Activated gamma-delta T cell (primary cell): ENCODE results near the gene EPHA6.
"Not testable (repeated sequence)": the region's sequence is repeated elsewhere in the genome, so short reads cannot be mapped to it uniquely, and the experiment has no call there.

ENCODE experiments used
- DNase-seq: peaks from one replicate; lab custom pipeline; 2025; lab: John Stamatoyannopoulos, UW

EPHA6 gene

GRCh38 chr3:97025612-97026011, 211.2 kb downstream of the EPHA6 start:
- DNase-seq, result not testable (repeated sequence)

- DNase-seq, result no peak
Observed at GRCh38 chr3:97029972-97030371, 215.6 kb downstream of the EPHA6 start.

- DNase-seq, result no peak
Observed at GRCh38 chr3:97037294-97037943, 223.0 kb downstream of the EPHA6 start.

GRCh38 chr3:97043411-97043810, 229.0 kb downstream of the EPHA6 start:
- no peak for DNase-seq

- no peak for DNase-seq
Observed at GRCh38 chr3:97057365-97057764, 243.0 kb downstream of the EPHA6 start.

- no peak for DNase-seq
Observed at GRCh38 chr3:97059168-97059567, 244.8 kb downstream of the EPHA6 start.

GRCh38 chr3:97066531-97066930, 252.1 kb downstream of the EPHA6 start:
- DNase-seq, result no peak

- no peak for DNase-seq
Observed at GRCh38 chr3:97070302-97070701, 255.9 kb downstream of the EPHA6 start.

- DNase-seq, result no peak
Observed at GRCh38 chr3:97074546-97074945, 260.2 kb downstream of the EPHA6 start.

GRCh38 chr3:97076673-97077072, 262.3 kb downstream of the EPHA6 start:
- DNase-seq, result no peak

- no peak for DNase-seq
Observed at GRCh38 chr3:97089621-97090020, 275.2 kb downstream of the EPHA6 start.

GRCh38 chr3:97102641-97103040, 288.2 kb downstream of the EPHA6 start:
- no peak for DNase-seq

- no peak for DNase-seq
Observed at GRCh38 chr3:97105989-97106651, 291.7 kb downstream of the EPHA6 start.

GRCh38 chr3:97106652-97106989, 292.2 kb downstream of the EPHA6 start:
- DNase-seq, result no peak

- no peak for DNase-seq
Observed at GRCh38 chr3:97108136-97108535, 293.7 kb downstream of the EPHA6 start.

GRCh38 chr3:97111244-97111643, 296.9 kb downstream of the EPHA6 start:
- DNase-seq, result no peak

GRCh38 chr3:97121386-97121785, 307.0 kb downstream of the EPHA6 start:
- DNase-seq, result no peak

GRCh38 chr3:97125902-97126499, 311.6 kb downstream of the EPHA6 start:
- DNase-seq, result no peak

- DNase-seq, result no peak
Observed at GRCh38 chr3:97131476-97131875, 317.1 kb downstream of the EPHA6 start.

- no peak for DNase-seq
Observed at GRCh38 chr3:97138914-97139541, 324.6 kb downstream of the EPHA6 start.

GRCh38 chr3:97148931-97149330, 334.5 kb downstream of the EPHA6 start:
- no peak for DNase-seq

- DNase-seq, result no peak
Observed at GRCh38 chr3:97161169-97161568, 346.8 kb downstream of the EPHA6 start.

- DNase-seq, result no peak
Observed at GRCh38 chr3:97177242-97177641, 362.8 kb downstream of the EPHA6 start.
